Epithelial cell of proximal tubule (primary cell): Measurements from ENCODE around the gene HOXA3. TPM values are rescaled to one million over a fixed set of nuclear protein-coding genes. Genes with fewer than 3 reads are reported as not detected.

Source experiments
- DNase-seq: peaks from one replicate; pipeline ENCODE4 v3.0.0-alpha.2; 2011; ENCODE audit warnings: low read depth
- H3K4me3 ChIP-seq: 2 replicates; pipeline ENCODE4 v1.5.1; 2011; ENCODE audit warnings: low read depth, mild to moderate bottlenecking, low read length
- total RNA-seq: library from RNA; depleted of rRNA; stranded (reverse); fragments of >200 nt; gene quantifications from 2 replicates; pipeline ENCODE4 v1.2.3, GENCODE V29; 2015
- TF ChIP-seq, protein P1 (sequence below): conservative IDR thresholded peaks from 2 replicates; pipeline ENCODE4 v1.5.1; 2012; ENCODE audit warnings: low read depth, mild to moderate bottlenecking, low read length

HOXA3 gene
- total RNA-seq, 1 donor from 2014 or later = 33.2 TPM

DNA sequence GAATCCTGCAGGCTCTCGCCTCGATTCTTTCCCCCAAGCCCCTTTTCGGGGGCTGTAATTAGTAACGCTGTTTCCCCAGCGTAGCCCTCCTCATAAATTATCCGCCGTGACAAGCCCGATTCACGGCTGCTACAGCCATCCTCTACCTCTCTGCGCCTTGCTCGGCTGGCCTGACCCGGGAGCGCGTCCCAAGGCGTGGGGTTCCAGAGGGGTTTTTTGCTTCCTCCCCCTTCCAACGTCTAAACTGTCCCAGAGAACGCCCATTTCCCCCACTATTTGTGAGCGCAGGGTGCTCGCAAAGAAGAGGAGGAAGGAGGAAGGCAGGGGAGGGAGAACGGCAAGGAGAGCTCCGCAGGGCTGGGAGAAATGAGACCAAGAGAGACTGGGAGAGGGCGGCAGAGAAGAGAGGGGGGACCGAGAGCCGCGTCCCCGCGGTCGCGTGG, 9.8 kb downstream of the HOXA3 start:
- DNase-seq = no peak
- TF ChIP-seq, protein P1, sequence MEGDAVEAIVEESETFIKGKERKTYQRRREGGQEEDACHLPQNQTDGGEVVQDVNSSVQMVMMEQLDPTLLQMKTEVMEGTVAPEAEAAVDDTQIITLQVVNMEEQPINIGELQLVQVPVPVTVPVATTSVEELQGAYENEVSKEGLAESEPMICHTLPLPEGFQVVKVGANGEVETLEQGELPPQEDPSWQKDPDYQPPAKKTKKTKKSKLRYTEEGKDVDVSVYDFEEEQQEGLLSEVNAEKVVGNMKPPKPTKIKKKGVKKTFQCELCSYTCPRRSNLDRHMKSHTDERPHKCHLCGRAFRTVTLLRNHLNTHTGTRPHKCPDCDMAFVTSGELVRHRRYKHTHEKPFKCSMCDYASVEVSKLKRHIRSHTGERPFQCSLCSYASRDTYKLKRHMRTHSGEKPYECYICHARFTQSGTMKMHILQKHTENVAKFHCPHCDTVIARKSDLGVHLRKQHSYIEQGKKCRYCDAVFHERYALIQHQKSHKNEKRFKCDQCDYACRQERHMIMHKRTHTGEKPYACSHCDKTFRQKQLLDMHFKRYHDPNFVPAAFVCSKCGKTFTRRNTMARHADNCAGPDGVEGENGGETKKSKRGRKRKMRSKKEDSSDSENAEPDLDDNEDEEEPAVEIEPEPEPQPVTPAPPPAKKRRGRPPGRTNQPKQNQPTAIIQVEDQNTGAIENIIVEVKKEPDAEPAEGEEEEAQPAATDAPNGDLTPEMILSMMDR = no peak
- H3K4me3 ChIP-seq = peak overlapping the region; percentile 75

DNA sequence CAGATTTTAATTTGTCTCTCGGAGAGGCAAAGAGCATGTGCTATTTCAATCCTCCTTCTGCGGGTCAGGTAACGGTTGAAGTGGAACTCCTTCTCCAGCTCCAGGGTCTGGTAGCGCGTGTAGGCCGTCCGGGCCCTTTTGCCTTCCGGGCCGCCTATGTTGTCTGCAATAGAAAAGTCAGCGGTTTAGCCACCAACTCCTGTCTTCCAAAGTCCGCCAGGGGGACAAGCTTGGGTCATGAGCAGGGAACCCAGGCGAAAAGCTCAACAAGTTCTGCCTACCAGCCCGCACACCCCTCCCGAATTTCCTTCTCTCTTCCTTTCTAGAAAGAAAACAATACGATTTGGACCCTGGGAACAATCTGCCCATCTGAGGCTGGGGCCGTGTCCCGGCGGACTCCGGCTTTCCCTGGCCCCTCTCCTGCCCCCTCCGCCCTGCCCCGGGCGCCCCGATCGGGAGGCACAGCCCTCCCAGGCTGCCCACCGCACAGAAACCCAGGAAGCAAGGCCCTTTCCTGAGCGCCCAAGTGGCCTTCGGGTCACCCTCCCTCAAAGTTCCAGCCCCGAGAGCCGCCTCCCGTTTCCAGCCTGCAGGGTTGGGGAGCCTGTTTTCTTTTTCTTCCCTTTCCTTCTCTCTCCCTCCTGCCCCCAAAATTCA, 10.3 kb downstream of the HOXA3 start:
- TF ChIP-seq, protein P1 = peak; percentile 43
- H3K4me3 ChIP-seq = peak overlapping the region; percentile 75
- no peak for DNase-seq

DNA sequence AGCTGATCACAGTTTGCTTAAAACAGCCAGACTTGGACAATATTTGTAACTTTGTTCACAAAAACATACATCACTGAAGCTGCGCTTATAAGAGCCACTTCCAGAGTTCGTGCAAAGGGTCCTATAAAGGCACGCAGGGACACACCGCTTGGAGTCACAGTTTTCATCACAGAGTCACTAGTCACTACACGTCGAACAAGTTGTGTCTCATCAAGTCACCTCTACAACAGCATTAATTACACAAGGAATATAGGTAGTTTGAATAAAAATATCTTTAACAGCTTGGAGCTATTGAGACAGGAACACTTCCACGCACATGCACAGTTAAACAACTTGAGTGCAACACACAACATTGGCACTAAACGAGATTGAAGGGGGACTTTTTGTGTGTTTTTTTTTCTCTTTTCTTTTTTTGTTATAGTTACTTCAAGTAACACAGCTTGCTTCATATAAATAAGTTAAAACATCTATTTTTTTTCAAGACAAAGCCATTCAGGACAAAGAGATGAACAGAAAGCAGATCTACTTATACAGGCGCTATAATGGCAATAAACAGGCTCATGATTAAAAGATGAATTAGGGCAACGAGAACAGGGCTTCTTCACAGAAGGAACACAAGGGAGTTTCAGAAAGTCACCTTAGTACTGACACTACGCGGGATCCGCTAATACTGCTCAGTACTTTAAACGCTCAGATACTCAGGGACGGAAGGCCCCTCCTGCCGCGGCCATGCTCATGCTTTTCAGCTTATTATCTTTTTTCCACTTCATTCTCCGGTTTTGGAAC, 11.1 kb downstream of the HOXA3 start:
- no peak for DNase-seq
- TF ChIP-seq, protein P1 = no peak
- H3K4me3 ChIP-seq = peak overlapping the region; percentile 75

DNA sequence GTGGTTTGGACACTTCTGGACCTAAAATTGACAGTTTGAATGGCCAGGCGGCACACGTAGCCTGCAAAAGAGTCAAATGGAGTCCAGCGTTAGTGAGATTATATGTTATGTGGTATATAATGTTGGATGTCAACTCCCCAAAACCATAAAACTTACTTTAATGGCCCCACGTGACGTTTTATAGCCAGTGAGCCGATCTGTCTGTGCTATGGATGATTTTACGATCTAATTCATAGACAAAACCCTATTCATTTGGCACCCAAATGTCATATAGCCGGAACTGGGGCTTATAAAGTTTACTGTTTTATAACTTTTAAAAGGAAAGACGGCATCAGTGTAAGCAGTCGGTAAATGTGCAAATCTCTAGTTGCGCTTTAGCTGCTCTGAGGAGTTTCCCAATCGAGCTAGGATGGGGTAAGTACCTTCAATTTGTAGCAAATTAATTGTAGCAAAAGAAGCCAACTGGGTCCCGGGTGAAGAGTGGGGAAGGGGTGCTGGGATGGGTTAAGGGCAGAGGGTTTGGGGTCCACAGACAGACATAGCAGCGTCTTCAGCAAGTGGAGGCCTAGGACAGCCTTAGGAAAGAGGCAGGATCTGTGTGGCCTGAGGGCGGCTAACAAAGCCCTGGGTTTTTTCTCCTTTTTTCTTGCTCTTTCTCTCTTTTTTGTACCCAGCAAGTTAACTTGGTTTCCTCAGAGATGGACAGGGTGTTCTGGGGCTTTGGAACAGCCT, 12.1 kb downstream of the HOXA3 start:
- H3K4me3 ChIP-seq = peak overlapping the region; percentile 75
- no peak for DNase-seq
- TF ChIP-seq, protein P1 = no peak

DNA sequence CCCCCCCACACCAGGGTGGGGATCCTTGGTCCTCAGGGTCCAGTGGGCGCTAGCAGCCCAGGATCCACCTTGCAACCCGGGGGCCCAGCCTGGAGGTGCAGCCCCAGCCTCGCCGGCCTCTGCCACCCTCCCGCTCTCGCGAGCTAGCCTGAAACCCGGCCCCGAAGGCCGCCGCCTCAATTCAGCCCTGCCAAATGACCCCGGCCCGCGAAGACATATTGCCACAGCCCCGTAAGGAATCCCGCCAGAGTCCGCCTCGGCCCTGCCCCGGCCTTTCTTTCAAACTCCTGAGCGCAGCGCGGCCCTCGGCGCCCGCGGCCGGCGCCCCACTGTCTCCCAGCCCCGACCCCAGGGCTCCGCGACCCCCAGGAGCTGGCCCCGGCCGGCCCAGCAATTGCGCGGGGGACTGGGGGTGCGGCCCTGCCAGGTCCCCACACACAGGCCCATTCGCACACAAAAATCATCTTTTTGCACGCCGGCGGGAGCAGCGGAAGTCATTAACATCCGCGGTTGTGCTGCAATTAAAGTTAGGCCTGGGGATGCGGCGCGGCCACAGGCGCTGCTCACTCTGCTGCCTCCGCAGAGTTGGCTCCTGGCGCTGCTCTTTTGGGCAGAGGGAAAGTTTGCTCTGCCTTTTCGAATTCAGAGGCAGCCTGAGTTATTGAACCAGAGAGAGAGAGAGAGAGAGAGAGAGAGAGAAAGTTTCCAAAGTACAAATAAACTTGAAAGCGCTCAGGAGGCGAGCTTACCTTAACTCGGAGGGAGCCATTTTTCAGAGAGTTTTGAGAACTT, 12.9 kb downstream of the HOXA3 start:
- peak overlapping the region; percentile 75 for H3K4me3 ChIP-seq
- TF ChIP-seq, protein P1 = no peak
- no peak for DNase-seq

DNA sequence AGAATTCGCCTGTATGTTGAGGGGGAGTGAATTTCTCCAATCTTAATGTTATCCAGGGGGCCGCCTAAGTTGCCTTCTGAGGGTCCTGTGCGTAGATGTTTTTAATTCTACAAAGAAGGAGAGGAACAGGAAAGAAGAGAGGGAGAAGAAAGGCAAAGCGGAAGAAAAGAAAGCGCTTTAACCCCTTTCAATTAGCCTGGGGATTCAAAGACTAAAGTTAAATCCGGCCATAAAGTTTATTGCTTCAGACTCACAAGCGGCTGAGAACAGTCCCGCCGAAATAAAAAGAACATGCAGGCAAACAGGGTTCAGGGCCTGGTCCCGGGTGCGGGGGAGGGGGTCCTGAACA, 13.4 kb downstream of the HOXA3 start:
- DNase-seq = no peak

More for the DNA sequence above, 13.4 kb downstream of the HOXA3 start:
- TF ChIP-seq, protein P1 = no peak
- H3K4me3 ChIP-seq = peak overlapping the region; percentile 75
